Ishikawa (cell line): ENCODE data around the gene CPPED1.

Experiments
- CEBPB ChIP-seq: IDR thresholded peaks from 2 replicates; pipeline ENCODE4 v1.6.1; 2012
- EGR1 ChIP-seq: IDR thresholded peaks from 2 replicates; pipeline ENCODE4 v1.6.1; 2012
- MAX ChIP-seq: IDR thresholded peaks from 2 replicates; pipeline ENCODE4 v1.6.1; 2012
- YY1 ChIP-seq: IDR thresholded peaks from 2 replicates; pipeline ENCODE4 v1.6.1; 2012; ENCODE audit warnings: low read depth
- ZBTB7A ChIP-seq: IDR thresholded peaks from 2 replicates; pipeline ENCODE4 v1.6.1; 2012; ENCODE audit warnings: low read depth

DNA sequence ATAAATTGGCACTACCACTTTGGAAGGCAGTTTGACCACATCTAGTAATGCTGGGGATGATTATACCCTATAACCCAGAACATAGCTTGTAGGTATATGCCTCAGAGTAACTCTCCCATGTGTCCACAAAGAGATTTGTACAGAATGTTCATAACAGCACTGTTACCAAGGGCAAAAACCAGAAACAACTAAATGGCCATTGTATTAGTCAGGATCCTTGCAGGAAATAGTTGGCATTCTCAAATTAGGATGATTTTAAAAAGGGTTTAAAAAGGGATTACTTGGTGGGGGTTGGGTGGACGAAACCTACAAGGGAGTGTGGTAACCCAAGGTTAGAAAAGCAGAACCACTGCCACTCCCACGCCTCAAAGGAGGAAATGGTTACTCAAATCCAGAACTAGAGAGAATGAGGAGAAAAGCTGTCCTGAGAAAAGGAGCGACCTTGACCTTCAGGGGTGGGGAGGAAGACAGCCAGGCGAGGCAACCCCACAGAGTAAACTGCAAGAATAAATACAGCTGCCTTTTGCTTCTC, 2.1 kb downstream of the CPPED1 start:
- TF ChIP-seq YY1, result no peak
- TF ChIP-seq ZBTB7A, result no peak
- no peak for TF ChIP-seq CEBPB
- TF ChIP-seq MAX, result no peak
- TF ChIP-seq EGR1, result no peak
